Loucy (cell line): Measurements from ENCODE around the gene SLC17A8.
"Not testable (repeated sequence)": the region's sequence is repeated elsewhere in the genome, so short reads cannot be mapped to it uniquely, and the experiment has no call there.

Source experiments
- H2AFZ ChIP-seq: fragments of 200-600 bp; sonication (generic); 2 replicates; pipeline ENCODE4 v1.6.0; 2016; ENCODE audit warnings: antibody characterized with exemption, mild to moderate bottlenecking, low read length, moderate library complexity
- H3F3A ChIP-seq: fragments of 200-600 bp; 2 replicates; pipeline ENCODE4 v1.6.0; 2016; ENCODE audit warnings: antibody characterized with exemption, low read depth, mild to moderate bottlenecking
- H3K27me3 ChIP-seq: fragments of 200-600 bp; sonication (generic); 2 replicates; pipeline ENCODE4 v1.6.1; 2014; ENCODE audit warnings: low read length, mild to moderate bottlenecking; ENCODE audit not compliant: insufficient read depth, poor library complexity, severe bottlenecking
- H3K36me3 ChIP-seq: fragments of 200-600 bp; sonication (generic); 2 replicates; pipeline ENCODE4 v1.6.1; 2016; ENCODE audit warnings: low read length; ENCODE audit not compliant: insufficient read depth
- H3K4me1 ChIP-seq: fragments of 200-600 bp; sonication (generic); 2 replicates; pipeline ENCODE4 v1.5.1; 2014; ENCODE audit warnings: low read length, mild to moderate bottlenecking; ENCODE audit not compliant: insufficient read depth, poor library complexity, severe bottlenecking
- H3K4me2 ChIP-seq: fragments of 200-600 bp; sonication (generic); 2 replicates; pipeline ENCODE4 v1.6.0; 2014; ENCODE audit warnings: antibody characterized with exemption, low read length, low read depth, mild to moderate bottlenecking; ENCODE audit not compliant: poor library complexity, severe bottlenecking
- H3K4me3 ChIP-seq: fragments of 200-600 bp; sonication (generic); 2 replicates; pipeline ENCODE4 v1.5.1; 2014; ENCODE audit warnings: low read length, mild to moderate bottlenecking, mixed read lengths; ENCODE audit not compliant: poor library complexity, severe bottlenecking
- H3K79me2 ChIP-seq: fragments of 200-600 bp; sonication (generic); 2 replicates; pipeline ENCODE4 v1.6.1; 2014; ENCODE audit warnings: low read length; ENCODE audit not compliant: insufficient read depth
- H3K9ac ChIP-seq: fragments of 200-600 bp; sonication (generic); 2 replicates; pipeline ENCODE4 v1.6.0; 2014; ENCODE audit warnings: mild to moderate bottlenecking, low read depth, low read length, moderate library complexity; ENCODE audit not compliant: poor library complexity, severe bottlenecking
- H3K9me2 ChIP-seq: fragments of 200-600 bp; sonication (generic); replicated peaks from 2 replicates; pipeline ENCODE4 v1.6.1; 2016; ENCODE audit warnings: low read depth, low read length, mixed read lengths
- H3K9me3 ChIP-seq: fragments of 200-600 bp; sonication (generic); 2 replicates; pipeline ENCODE4 v1.6.1; 2014; ENCODE audit warnings: mild to moderate bottlenecking, antibody characterized with exemption, low read length, low read depth; ENCODE audit not compliant: insufficient read depth
- H4K20me1 ChIP-seq: fragments of 200-600 bp; sonication (generic); 2 replicates; pipeline ENCODE4 v1.6.0; 2014; ENCODE audit warnings: antibody characterized with exemption, low read length, mild to moderate bottlenecking; ENCODE audit not compliant: insufficient read depth, poor library complexity, severe bottlenecking
- CTCF ChIP-seq: fragments of 200-600 bp; sonication (generic); conservative IDR thresholded peaks from 2 replicates; pipeline ENCODE4 v1.5.1; 2014; ENCODE audit warnings: mild to moderate bottlenecking, antibody characterized with exemption, low read length
- EZH2phosphoT487 ChIP-seq: fragments of 200-600 bp; IDR thresholded peaks from 2 replicates; pipeline ENCODE4 v1.6.1; 2018; ENCODE audit warnings: antibody characterized with exemption, mild to moderate bottlenecking, moderate library complexity, borderline replicate concordance

The SLC17A8 gene

GRCh38 chr12:100356644-100357223 lies at the start of gene SLC17A8:
Gene SLC17A8 (plus strand): TSS chr12:100357074. CDS start chr12:100357392, 318 bp downstream.
- Histone ChIP-seq H3K9ac (no peak within 1 kb of the TSS), H3K4me3 (no peak within 1 kb of the TSS)

GRCh38 chr12:100308138-100308537 lies 48.7 kb upstream of the SLC17A8 start:
- not testable (repeated sequence) for H3K79me2 ChIP-seq, H3K4me2 ChIP-seq, H3K4me1 ChIP-seq, H4K20me1 ChIP-seq, H3K4me3 ChIP-seq, H3K9me2 ChIP-seq, H3F3A ChIP-seq, H2AFZ ChIP-seq, H3K27me3 ChIP-seq, H3K9ac ChIP-seq, H3K9me3 ChIP-seq
- peaks cover 28% of the 10 kb centered on the region; the same call in 1 of the 2 replicates for H3K36me3 ChIP-seq

More at GRCh38 chr12:100356644-100357223, at the start of gene SLC17A8:
- H3K9me2 ChIP-seq = no peaks in the 10 kb centered on the region
- no peaks in the 10 kb centered on the region for H4K20me1 ChIP-seq
- no peak within 1 kb of the TSS for H3K4me2 ChIP-seq
- no peaks in the 10 kb centered on the region for H3F3A ChIP-seq
- no peaks in the 10 kb centered on the region for H3K4me1 ChIP-seq
- no peaks in the 10 kb centered on the region for H3K27me3 ChIP-seq
- no peaks in the 10 kb centered on the region for H3K9me3 ChIP-seq
- H2AFZ ChIP-seq = no peak within 1 kb of the TSS; the same call in 1 of the 2 replicates
- no peaks in the 10 kb centered on the region for H3K79me2 ChIP-seq
- H3K36me3 ChIP-seq = no peaks in the 10 kb centered on the region
- TF ChIP-seq EZH2phosphoT487 (no peak), CTCF (no peak)

GRCh38 chr12:100311317-100311716 lies 45.6 kb upstream of the SLC17A8 start:
- Histone ChIP-seq H3F3A (no peaks in the 10 kb centered on the region), H3K9me2 (no peaks in the 10 kb centered on the region), H4K20me1 (no peaks in the 10 kb centered on the region), H2AFZ (no peak overlapping the region), H3K9me3 (no peaks in the 10 kb centered on the region), H3K4me1 (no peaks in the 10 kb centered on the region), H3K9ac (no peak overlapping the region), H3K4me2 (no peak overlapping the region), H3K4me3 (no peak overlapping the region), H3K27me3 (no peaks in the 10 kb centered on the region), H3K36me3 (peaks cover 30% of the 10 kb centered on the region; the same call in 1 of the 2 replicates), H3K79me2 (no peaks in the 10 kb centered on the region)
- TF ChIP-seq EZH2phosphoT487 (no peak), CTCF (no peak)

- Histone ChIP-seq H3K4me2 (no peak overlapping the region), H3K79me2 (no peaks in the 10 kb centered on the region), H3K9me3 (no peaks in the 10 kb centered on the region), H3K27me3 (no peaks in the 10 kb centered on the region), H4K20me1 (no peaks in the 10 kb centered on the region), H3F3A (no peaks in the 10 kb centered on the region), H3K36me3 (peaks cover 47% of the 10 kb centered on the region; the same call in 1 of the 2 replicates), H2AFZ (no peak overlapping the region), H3K9me2 (no peaks in the 10 kb centered on the region), H3K4me3 (no peak overlapping the region), H3K9ac (no peak overlapping the region), H3K4me1 (no peaks in the 10 kb centered on the region)
- TF ChIP-seq EZH2phosphoT487 (no peak), CTCF (no peak)
These were observed 39.5 kb upstream of the SLC17A8 start for GRCh38 chr12:100317371-100317770.
